Measurements from ENCODE around the gene EPB41L1.
A peak's percentile ranks its signal among the peaks of the same experiment; 100 is the strongest.

EPB41L1 gene

DNA sequence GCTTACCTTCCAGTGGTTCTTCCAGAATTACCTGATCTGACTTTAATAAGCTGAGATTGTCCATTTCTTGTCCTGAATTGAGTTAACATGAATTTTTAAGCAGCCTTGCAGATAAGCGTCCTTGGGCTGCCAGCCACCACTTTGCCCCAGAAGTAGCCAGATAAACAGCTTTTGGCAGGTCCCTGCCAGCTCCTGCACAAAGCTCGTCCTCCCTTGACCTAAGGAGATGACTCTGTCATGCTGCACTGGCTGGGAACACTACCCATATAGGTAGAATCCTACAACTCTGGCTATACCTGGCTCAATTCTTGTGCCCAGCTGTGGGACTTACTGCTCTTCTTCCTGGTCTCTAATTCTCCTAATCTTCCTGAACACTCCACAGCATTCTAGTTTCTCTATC lies 42.1 kb downstream of the EPB41L1 start:
- no peak for DNase-seq (ENCODE audit: low read depth)

DNA sequence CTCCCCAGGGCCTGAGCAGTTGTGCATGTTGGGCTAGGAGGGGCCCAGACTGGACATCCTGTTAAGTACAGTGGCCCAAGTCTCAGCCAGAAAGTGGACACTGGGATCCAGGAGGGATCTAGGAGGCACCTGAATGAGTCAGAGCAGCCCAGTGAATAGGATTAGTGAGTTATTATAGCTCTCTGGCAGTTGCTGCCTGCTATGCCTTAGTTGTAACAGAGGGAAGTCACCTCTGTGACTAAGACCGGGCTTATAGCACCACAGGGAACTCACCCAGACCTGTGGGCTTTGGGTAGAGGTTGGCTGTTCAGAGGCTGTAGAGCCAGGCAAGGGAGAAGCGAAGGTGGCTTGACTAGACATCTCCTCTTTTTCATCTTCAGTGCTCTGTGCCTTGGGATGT lies 42.7 kb downstream of the EPB41L1 start:
- no peak for DNase-seq (ENCODE audit: low read depth)

- DNase-seq (ENCODE audit: low read depth) = peak; percentile 50
Observed at GRCh38 chr20:36199345-36200257, 45.1 kb downstream of the EPB41L1 start.

DNA sequence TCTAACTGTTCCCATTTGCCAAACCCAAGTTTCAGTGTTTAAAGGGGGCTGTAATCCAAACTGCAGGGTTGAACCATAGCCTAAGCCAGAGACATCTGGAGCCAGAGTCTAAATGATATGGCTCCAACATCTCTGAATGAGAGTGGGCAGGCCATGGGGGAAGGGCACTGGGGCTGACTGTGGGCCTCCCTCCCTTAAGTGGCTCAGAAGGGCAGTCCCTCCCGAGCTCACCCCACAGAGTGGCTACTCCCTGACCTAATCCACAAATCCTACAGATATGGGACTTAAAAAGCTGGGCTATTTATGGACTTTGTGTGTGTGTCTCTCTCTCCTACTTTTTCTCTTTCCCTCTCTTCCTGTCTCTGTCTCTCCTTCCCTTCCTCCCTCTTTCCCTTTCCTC lies 45.9 kb downstream of the EPB41L1 start:
- no peak for DNase-seq (ENCODE audit: low read depth)

GRCh38 chr20:36201198-36201597 lies 46.7 kb downstream of the EPB41L1 start:
- no peak for DNase-seq (ENCODE audit: low read depth)

GRCh38 chr20:36202891-36203338 lies 48.4 kb downstream of the EPB41L1 start:
- DNase-seq (ENCODE audit: low read depth) = peak; percentile 9

GRCh38 chr20:36203861-36204260 lies 49.3 kb downstream of the EPB41L1 start:
- DNase-seq (ENCODE audit: low read depth) = no peak

DNA sequence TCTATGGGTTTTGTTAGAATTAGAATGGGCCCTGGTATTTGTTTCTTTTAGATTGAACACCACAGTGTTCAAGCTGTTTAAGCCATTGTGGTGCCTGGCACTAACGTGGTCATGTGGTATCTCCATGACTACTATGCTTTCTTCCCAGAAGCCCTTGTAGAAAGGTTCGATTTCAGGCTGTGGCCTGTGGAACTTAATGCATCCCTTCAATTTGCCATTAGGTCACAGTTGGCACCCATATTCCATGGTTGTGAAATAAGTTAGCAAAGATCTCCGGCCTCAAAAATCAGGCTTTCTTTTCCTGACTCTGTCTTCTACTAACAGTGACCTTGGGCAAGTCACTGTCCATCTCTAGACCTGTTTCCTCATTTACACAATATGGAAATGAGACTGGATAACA lies 50.5 kb downstream of the EPB41L1 start:
- peak; percentile 22 for DNase-seq (ENCODE audit: low read depth)

DNA sequence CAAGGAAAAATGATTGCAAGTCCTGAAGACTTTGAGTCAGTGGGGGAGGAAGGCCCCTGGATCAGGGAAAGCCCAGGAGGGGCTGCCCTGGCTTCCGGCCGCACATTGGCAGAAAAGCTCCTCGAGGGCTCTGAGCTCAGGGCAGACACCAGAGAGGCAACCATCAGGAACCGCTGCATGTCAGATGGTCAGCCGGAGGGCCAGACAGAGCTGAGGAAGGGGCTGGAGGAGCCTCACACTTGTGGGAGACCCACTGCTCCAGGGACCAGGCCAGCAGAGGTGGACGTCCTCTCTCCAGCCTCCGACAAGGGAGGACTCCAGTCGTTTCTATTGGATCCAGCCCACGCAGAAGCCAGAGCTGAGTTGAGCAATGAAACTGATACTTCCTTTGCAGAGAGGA lies 51.5 kb downstream of the EPB41L1 start:
- no peak for DNase-seq (ENCODE audit: low read depth)

- DNase-seq (ENCODE audit: low read depth) = no peak
Observed at GRCh38 chr20:36206641-36207040, 52.1 kb downstream of the EPB41L1 start.

DNA sequence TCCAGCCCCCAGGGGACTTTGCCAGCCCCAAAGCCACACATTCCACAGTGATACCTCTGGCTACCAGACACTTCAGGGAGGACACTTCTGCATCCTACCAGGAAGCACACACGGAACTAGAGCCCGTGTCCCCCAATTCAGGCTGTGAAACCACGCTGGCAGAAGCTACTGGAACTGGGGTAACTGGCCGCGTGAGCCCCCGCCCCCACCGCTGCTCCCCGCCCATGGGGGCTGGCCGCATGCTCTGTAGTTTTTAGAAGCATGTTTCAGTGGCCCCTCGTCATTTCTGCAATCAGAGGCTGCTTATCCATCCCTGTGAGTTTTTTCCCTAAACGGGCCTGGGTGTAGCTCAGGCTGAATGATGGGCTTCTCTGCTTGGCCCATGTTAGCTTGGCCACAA lies 53.1 kb downstream of the EPB41L1 start:
- DNase-seq (ENCODE audit: low read depth) = no peak

DNA sequence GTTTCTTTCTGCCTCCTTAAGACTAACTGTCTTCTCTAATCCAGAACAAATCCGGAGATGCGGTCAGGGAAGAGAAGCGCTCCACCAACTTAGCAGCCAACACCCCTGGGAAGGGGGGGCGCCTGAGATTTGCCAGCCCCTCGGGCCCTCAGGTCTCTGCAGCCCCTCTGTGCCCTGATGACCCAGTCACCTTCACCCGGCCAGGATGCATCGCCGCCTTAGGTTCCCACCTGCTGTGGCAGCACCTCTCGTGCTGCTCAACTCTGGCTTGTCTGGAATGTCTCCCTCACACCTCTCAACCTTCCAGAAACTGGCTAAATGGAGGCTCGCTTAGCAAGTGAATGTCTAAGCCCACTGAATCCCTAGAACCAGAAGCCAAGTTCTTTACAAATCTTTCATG lies 53.7 kb downstream of the EPB41L1 start:
- DNase-seq (ENCODE audit: low read depth) = no peak

GRCh38 chr20:36210436-36211021 lies 56.0 kb downstream of the EPB41L1 start:
- no peak for DNase-seq (ENCODE audit: low read depth)

DNA sequence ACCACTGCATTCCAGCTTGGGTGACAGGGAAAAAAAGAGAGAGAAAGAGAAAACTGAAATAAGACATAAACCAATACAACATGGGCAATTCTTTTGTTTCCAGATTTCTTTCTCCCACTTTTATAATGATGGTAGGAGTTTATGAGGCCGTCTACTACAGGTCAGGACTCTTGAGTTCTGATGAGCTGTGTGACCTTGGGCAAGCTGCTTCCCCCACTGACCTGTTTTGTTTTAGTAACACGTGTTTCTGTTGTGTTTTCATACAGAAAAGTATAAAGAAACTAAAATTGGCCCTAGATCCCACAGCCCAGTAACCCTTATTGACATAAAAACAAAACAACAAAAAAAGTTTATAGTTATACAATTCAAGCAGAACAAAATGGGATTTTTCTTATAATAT lies 58.8 kb downstream of the EPB41L1 start:
- DNase-seq (ENCODE audit: low read depth) = no peak

- DNase-seq (ENCODE audit: low read depth) = no peak
Observed at GRCh38 chr20:36214684-36215256, 60.2 kb downstream of the EPB41L1 start.

DNA sequence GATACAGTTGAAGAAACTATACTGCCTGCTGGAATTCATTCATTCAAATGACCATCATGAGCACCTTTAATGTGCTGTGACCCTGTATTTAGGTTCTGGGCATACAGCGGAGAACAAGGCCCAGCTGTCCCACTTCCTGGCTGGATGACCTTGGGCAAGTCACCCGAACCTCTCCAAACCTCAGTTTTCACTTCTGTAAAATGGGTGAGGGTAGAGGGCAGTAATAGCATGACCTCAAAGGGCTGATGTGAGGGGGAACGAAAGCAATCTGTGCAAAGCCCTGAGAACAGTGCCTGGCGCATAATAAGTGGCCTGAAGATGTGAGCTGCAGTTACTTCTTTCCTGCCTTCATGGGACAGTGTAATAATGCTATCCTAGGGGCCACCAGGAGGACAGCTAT lies 61.2 kb downstream of the EPB41L1 start:
- no peak for DNase-seq (ENCODE audit: low read depth)

DNA sequence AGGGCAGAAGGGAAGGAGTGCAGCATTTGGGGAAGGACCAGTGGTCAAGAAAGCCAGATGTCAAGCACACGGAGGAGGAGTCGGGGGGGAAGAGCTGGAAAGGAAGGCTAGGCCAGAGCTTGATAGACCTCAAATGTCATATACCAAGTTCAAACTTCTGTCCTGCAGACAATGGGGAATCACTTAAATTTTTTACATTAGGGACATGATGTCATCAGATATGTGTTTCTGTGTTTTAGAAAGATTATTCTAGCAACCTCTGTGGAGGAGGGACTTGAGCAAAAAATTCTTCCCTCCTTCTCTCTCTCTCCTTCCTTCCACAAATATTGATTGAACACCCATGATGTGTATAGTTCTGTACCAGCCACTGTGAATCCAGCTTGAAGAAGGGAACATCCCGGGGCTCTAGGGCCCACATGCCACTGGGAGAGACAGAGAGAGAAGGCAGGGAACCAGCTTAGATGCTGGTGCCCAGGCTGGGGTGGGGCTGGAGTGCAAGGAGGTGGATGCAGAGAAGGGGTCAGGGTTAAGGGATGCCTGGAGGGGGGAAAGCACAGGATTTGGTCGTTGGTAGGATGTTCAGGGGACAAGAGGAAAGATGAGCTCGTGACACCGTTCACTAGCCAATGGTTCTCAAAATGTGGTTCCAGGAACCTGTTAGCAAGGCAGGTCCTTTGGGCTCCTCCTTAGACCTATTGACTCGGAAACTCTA lies 61.9 kb downstream of the EPB41L1 start:
- no peak for DNase-seq (ENCODE audit: low read depth)

- DNase-seq (ENCODE audit: low read depth) = no peak
Observed at GRCh38 chr20:36217226-36217625, 62.7 kb downstream of the EPB41L1 start.

DNA sequence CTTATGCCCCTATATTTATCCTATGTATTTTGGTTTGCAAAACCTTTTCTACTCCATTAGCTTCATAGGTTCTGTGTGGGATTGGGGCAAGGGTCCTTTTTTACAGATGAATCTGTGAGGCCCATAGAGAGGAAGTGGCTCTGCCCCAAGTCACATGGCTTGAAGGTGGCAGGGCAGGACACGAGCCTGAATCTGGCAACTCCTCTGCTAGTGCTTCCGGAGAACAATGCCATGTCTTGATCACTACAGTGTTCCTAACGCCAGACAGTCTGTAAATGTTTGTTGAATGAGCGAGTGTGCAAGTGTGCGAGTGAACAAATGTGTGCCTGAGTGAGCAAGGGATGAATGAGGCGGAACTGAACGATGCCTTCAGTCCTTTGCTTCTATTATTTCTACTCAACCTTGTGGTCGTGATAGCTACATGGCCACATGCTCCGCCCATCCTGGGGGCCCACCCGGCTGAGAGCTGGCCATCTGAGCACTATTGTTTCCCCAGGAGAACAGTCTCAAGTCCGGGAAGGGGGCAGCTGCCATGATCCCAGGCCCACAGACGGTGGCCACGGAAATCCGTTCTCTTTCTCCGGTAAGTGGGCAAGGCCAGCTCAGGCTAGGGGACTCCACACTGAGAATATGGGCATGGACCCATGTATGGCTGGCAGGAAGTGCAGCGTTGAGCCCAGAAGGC lies 64.0 kb downstream of the EPB41L1 start:
- DNase-seq (ENCODE audit: low read depth) = no peak

DNA sequence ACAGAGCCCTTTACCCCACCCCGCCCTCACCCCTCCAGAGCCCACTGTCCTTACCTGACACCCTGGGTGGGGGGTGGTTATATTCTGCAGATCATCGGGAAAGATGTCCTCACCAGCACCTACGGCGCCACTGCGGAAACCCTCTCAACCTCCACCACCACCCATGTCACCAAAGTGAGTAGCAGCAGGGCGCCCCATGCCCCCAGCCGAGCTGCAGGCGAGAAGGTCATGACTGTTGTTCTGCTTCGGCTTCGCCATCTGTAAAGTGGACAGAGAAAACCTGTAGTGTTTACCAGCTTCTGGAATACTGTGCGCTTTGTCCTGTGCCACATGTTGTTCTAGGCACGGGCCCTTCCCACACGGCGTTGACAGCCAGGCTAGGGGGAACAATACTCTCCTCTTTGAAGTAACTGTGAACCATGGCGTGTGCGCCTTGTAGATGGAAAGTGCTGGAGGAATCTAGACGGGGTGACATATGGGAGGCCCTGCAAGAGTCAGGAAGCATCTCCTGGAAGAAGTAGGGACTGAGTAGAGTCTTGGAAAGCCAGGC lies 65.2 kb downstream of the EPB41L1 start:
- DNase-seq (ENCODE audit: low read depth) = no peak

GRCh38 chr20:36225666-36226065 lies 71.1 kb downstream of the EPB41L1 start:
- DNase-seq (ENCODE audit: low read depth) = no peak

- no peak for DNase-seq (ENCODE audit: low read depth)
Observed at GRCh38 chr20:36228770-36229169, 74.2 kb downstream of the EPB41L1 start.

Data from stromal cell of bone marrow (primary cell).